Esophagus squamous epithelium (tissue), 4 donors: ENCODE measurements around the gene ABR.

Experiments
- CTCF ChIP-seq, 6 experiments: fragments of 450-650 bp in 4 of 6; fragments of 200-600 bp in 2 of 6; sonication (generic) in 2 of 6; IDR thresholded peaks; one replicate each; pipeline ENCODE4 v1.5.1; 2016 to 2019; ENCODE audit warnings: antibody characterized with exemption in 6 of 6, mild to moderate bottlenecking in 4 of 6, moderate library complexity in 4 of 6
- POLR2A ChIP-seq, 4 donors: fragments of 450-650 bp; IDR thresholded peaks; one replicate each; pipeline ENCODE4 v1.6.1; 2017; ENCODE audit warnings: antibody characterized with exemption in 4 of 4, mild to moderate bottlenecking in 4 of 4, moderate library complexity in 3 of 4

GRCh38 chr17:1018547-1018946 is 161.2 kb downstream of the ABR start:
- TF ChIP-seq CTCF (IDR thresholded peaks at IDR 0.05): no peak
- TF ChIP-seq POLR2A (IDR thresholded peaks at IDR 0.05): no peak
